HEK293 (cell line): ENCODE measurements around the gene CXCR4.

Source experiments
- CTCF ChIA-PET: fragments of 350-600 bp; formaldehyde crosslinking; extraction: SDS; loops from one replicate; lab custom pipeline; 2021; ENCODE audit warnings: antibody characterized with exemption; lab: Yijun Ruan, JAX
- POLR2A ChIA-PET: fragments of 300-600 bp; formaldehyde crosslinking; extraction: SDS; loops from one replicate; lab custom pipeline; 2020; ENCODE audit warnings: antibody characterized with exemption, inconsistent platforms; lab: Yijun Ruan, JAX
- H3K27ac ChIP-seq: fragments of 200-500 bp; sonication (Bioruptor generic); 2 replicates; pipeline ENCODE4 v1.5.1; 2014; ENCODE audit warnings: low read depth, low read length, control low read depth, inconsistent platforms; ENCODE audit errors: extremely low read depth
- H3K36me3 ChIP-seq, 2 experiments: fragments of 200-500 bp in 1 of 2; sonication (Bioruptor generic) in 1 of 2; 1 replicate in 1 of 2; 2 replicates in 1 of 2; pipeline ENCODE4 v1.5.1; 2014 to 2017; ENCODE audit warnings: inconsistent platforms in 2 of 2, low read length in 2 of 2; ENCODE audit not compliant: control insufficient read depth in 2 of 2, insufficient read depth in 1 of 2
- H3K4me1 ChIP-seq: fragments of 200-500 bp; sonication (Bioruptor generic); 2 replicates; pipeline ENCODE4 v1.5.1; 2014; ENCODE audit warnings: mild to moderate bottlenecking, low read length, inconsistent platforms; ENCODE audit not compliant: control insufficient read depth, insufficient read depth
- H3K4me3 ChIP-seq: 2 replicates; pipeline ENCODE4 v1.5.1; 2011; ENCODE audit warnings: low read depth, mild to moderate bottlenecking, control low read depth, low read length, moderate library complexity
- H3K9me3 ChIP-seq: fragments of 200-500 bp; sonication (Bioruptor generic); 2 replicates; pipeline ENCODE4 v1.5.1; 2014; ENCODE audit warnings: low read depth, low read length, inconsistent platforms; ENCODE audit not compliant: control insufficient read depth, insufficient read depth
- EGR2 ChIP-seq: fragments of 450-650 bp; formaldehyde crosslinking; IDR thresholded peaks from 2 replicates; pipeline ENCODE4 v1.5.1; 2016; ENCODE audit warnings: low read depth, missing biosample characterization, missing genetic modification characterization
- GLI2 ChIP-seq: fragments of 450-650 bp; formaldehyde crosslinking; IDR thresholded peaks from 2 replicates; pipeline ENCODE4; 2017; ENCODE audit warnings: missing biosample characterization, missing genetic modification characterization, low read depth, borderline replicate concordance
- KLF1 ChIP-seq: fragments of 450-650 bp; formaldehyde crosslinking; IDR thresholded peaks from 2 replicates; pipeline ENCODE4 v1.5.1; 2016; ENCODE audit warnings: missing biosample characterization, missing genetic modification characterization
- KLF7 ChIP-seq: fragments of 450-650 bp; formaldehyde crosslinking; IDR thresholded peaks from 2 replicates; pipeline ENCODE4 v1.5.1; 2016; ENCODE audit warnings: missing biosample characterization, missing genetic modification characterization, borderline replicate concordance
- PRDM1 ChIP-seq: fragments of 450-650 bp; formaldehyde crosslinking; IDR thresholded peaks from 2 replicates; pipeline ENCODE4; 2016; ENCODE audit warnings: missing biosample characterization, missing genetic modification characterization
- ZNF10 ChIP-seq: fragments of 450-650 bp; formaldehyde crosslinking; IDR thresholded peaks from 2 replicates; pipeline ENCODE4 v1.5.1; 2017; ENCODE audit warnings: missing biosample characterization, missing genetic modification characterization
- ZNF112 ChIP-seq: fragments of 450-650 bp; formaldehyde crosslinking; IDR thresholded peaks from 2 replicates; pipeline ENCODE4 v1.5.0; 2017; ENCODE audit warnings: missing biosample characterization, missing genetic modification characterization
- ZNF114 ChIP-seq: fragments of 450-650 bp; formaldehyde crosslinking; IDR thresholded peaks from 2 replicates; pipeline ENCODE4 v1.5.0; 2017; ENCODE audit warnings: missing biosample characterization, missing genetic modification characterization
- ZNF132 ChIP-seq: fragments of 450-650 bp; formaldehyde crosslinking; IDR thresholded peaks from 2 replicates; pipeline ENCODE4 v1.5.1; 2017; ENCODE audit warnings: missing biosample characterization, missing genetic modification characterization, borderline replicate concordance
- ZNF133 ChIP-seq: fragments of 450-650 bp; formaldehyde crosslinking; IDR thresholded peaks from 2 replicates; pipeline ENCODE4 v1.5.1; 2016; ENCODE audit warnings: missing biosample characterization, missing genetic modification characterization
- ZNF16 ChIP-seq: fragments of 450-650 bp; formaldehyde crosslinking; IDR thresholded peaks from 2 replicates; pipeline ENCODE4 v1.5.1; 2016; ENCODE audit warnings: low read depth, missing biosample characterization, missing genetic modification characterization
- ZNF416 ChIP-seq: fragments of 450-650 bp; formaldehyde crosslinking; IDR thresholded peaks from 2 replicates; pipeline ENCODE4 v1.5.1; 2016; ENCODE audit warnings: missing biosample characterization, missing genetic modification characterization
- ZNF423 ChIP-seq: fragments of 450-650 bp; formaldehyde crosslinking; IDR thresholded peaks from 2 replicates; pipeline ENCODE4 v1.5.1; 2016; ENCODE audit warnings: missing biosample characterization, missing genetic modification characterization
- ZNF510 ChIP-seq: fragments of 450-650 bp; formaldehyde crosslinking; IDR thresholded peaks from 2 replicates; pipeline ENCODE4 v1.5.1; 2018; ENCODE audit warnings: mild to moderate bottlenecking, missing genetic modification characterization, missing biosample characterization; ENCODE audit not compliant: insufficient replicate concordance
- ZNF529 ChIP-seq: fragments of 450-650 bp; formaldehyde crosslinking; IDR thresholded peaks from 2 replicates; pipeline ENCODE4 v1.5.1; 2017; ENCODE audit warnings: missing genetic modification characterization, missing biosample characterization; ENCODE audit not compliant: insufficient replicate concordance
- ZNF561 ChIP-seq: fragments of 450-650 bp; IDR thresholded peaks from 2 replicates; pipeline ENCODE4 v1.5.1; 2018; ENCODE audit warnings: missing biosample characterization, missing genetic modification characterization, borderline replicate concordance
- ZNF701 ChIP-seq: fragments of 450-650 bp; formaldehyde crosslinking; IDR thresholded peaks from 2 replicates; pipeline ENCODE4 v1.5.1; 2016; ENCODE audit warnings: missing biosample characterization, missing genetic modification characterization
- ZNF792 ChIP-seq: fragments of 450-650 bp; formaldehyde crosslinking; IDR thresholded peaks from 2 replicates; pipeline ENCODE4 v1.5.1; 2016; ENCODE audit warnings: missing biosample characterization, missing genetic modification characterization
- TF ChIP-seq, protein P1 (sequence below): fragments of 450-650 bp; formaldehyde crosslinking; IDR thresholded peaks from 2 replicates; pipeline ENCODE4 v1.5.1; 2016; ENCODE audit warnings: missing biosample characterization, missing genetic modification characterization, borderline replicate concordance
- TF ChIP-seq, protein P2 (sequence below): sonication (generic); formaldehyde crosslinking; IDR thresholded peaks from 2 replicates; pipeline ENCODE4 v1.8.1; 2022; ENCODE audit warnings: mild to moderate bottlenecking, moderate library complexity, missing genetic modification reagents
- TF ChIP-seq, protein P3 (sequence below): fragments of 450-650 bp; formaldehyde crosslinking; IDR thresholded peaks from 2 replicates; pipeline ENCODE4 v1.5.1; 2016; ENCODE audit warnings: missing biosample characterization, missing genetic modification characterization
- TF ChIP-seq, protein P4 (sequence below): fragments of 450-650 bp; formaldehyde crosslinking; IDR thresholded peaks from 2 replicates; pipeline ENCODE4 v1.5.1; 2017; ENCODE audit warnings: missing biosample characterization, missing genetic modification characterization

CXCR4 gene

DNA sequence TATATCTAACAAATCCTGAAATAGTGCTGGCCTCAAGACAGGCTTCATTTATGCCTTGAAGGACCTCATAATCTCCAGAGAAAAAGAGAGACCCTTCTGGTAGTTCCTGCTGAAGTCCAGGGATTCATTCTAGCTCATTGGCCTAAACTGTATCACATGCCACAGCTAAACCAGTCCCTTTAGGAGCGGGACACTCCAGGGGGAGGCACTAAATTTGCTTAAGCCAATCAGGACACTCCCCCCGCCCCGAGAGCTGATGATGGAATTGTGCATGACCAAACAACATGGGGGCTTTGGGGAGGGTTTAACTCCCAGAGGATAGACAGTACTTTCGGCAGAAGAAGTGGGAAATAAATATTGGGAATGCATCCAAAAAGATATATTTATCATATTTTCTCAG is 36.4 kb upstream of the CXCR4 start:
- ChIA-PET POLR2A (no interaction called here), CTCF (no interaction called here)
- no peaks in the 10 kb centered on the region for H3K9me3 ChIP-seq
- H3K4me1 ChIP-seq: no peaks in the 10 kb centered on the region
- no peak for TF ChIP-seq GLI2 (tag by site-specific recombination)
- TF ChIP-seq ZNF16 (tag by site-specific recombination): no peak
- no peak for TF ChIP-seq ZNF114 (tag by site-specific recombination)
- TF ChIP-seq KLF1 (tag by site-specific recombination): no peak
- TF ChIP-seq EGR2 (tag by site-specific recombination): no peak
- TF ChIP-seq ZNF112 (tag by site-specific recombination): no peak
- TF ChIP-seq PRDM1 (tag by site-specific recombination): no peak
- TF ChIP-seq KLF7 (tag by site-specific recombination): no peak
- TF ChIP-seq ZNF132 (tag by site-specific recombination): no peak
- no peak for TF ChIP-seq ZNF416 (tag by site-specific recombination)
- no peaks in the 10 kb centered on the region for H3K36me3 ChIP-seq
- no peak overlapping the region for H3K4me3 ChIP-seq
- H3K27ac ChIP-seq: no peak overlapping the region

DNA sequence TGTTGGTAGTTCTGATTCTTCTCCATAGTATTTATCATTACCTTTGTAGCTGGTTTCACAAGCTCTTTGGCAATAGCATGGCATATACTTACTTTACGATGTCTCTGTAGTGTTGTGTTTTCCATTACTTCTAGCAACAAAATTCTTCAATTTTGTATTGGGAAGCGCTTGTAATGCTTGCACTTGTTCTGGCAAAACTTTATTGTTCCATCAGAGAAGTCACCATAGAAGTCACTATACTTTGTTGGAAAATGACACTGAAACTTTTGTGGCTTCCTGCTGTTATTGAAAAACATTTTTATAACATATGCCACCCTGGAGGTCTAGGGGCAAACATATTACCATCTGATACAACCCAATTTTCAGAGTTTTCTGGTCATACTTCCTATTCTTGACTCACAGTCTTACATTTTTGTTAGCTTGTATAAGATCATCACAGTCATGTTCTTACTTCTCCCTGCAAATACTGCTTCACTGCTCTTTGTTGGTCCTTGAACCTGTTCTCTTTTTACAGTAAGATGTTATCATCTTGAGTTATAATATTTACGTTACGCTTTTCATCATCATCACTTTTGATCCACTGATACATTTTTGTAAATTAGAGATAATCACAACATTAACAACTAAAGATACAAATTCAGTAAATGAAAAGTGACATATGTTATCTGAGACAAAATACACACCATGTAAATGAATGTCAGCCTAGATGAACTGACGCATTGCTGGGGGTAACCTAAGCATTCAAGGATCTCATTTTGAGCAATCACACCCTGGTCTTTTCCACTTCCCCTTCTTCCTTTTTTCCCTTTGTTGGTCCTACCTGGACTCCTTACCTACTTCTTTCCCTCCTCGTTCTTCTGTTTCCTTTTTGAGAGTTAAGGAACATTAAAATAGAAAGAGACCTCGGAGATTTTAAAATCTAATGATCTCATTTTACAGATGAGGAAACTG is 33.3 kb upstream of the CXCR4 start:
- no peaks in the 10 kb centered on the region for H3K36me3 ChIP-seq
- H3K27ac ChIP-seq: no peak overlapping the region
- ChIA-PET POLR2A (no interaction called here), CTCF (no interaction called here)
- no peak overlapping the region for H3K4me3 ChIP-seq
- no peaks in the 10 kb centered on the region for H3K4me1 ChIP-seq
- no peaks in the 10 kb centered on the region for H3K9me3 ChIP-seq
- TF ChIP-seq, protein P1, sequence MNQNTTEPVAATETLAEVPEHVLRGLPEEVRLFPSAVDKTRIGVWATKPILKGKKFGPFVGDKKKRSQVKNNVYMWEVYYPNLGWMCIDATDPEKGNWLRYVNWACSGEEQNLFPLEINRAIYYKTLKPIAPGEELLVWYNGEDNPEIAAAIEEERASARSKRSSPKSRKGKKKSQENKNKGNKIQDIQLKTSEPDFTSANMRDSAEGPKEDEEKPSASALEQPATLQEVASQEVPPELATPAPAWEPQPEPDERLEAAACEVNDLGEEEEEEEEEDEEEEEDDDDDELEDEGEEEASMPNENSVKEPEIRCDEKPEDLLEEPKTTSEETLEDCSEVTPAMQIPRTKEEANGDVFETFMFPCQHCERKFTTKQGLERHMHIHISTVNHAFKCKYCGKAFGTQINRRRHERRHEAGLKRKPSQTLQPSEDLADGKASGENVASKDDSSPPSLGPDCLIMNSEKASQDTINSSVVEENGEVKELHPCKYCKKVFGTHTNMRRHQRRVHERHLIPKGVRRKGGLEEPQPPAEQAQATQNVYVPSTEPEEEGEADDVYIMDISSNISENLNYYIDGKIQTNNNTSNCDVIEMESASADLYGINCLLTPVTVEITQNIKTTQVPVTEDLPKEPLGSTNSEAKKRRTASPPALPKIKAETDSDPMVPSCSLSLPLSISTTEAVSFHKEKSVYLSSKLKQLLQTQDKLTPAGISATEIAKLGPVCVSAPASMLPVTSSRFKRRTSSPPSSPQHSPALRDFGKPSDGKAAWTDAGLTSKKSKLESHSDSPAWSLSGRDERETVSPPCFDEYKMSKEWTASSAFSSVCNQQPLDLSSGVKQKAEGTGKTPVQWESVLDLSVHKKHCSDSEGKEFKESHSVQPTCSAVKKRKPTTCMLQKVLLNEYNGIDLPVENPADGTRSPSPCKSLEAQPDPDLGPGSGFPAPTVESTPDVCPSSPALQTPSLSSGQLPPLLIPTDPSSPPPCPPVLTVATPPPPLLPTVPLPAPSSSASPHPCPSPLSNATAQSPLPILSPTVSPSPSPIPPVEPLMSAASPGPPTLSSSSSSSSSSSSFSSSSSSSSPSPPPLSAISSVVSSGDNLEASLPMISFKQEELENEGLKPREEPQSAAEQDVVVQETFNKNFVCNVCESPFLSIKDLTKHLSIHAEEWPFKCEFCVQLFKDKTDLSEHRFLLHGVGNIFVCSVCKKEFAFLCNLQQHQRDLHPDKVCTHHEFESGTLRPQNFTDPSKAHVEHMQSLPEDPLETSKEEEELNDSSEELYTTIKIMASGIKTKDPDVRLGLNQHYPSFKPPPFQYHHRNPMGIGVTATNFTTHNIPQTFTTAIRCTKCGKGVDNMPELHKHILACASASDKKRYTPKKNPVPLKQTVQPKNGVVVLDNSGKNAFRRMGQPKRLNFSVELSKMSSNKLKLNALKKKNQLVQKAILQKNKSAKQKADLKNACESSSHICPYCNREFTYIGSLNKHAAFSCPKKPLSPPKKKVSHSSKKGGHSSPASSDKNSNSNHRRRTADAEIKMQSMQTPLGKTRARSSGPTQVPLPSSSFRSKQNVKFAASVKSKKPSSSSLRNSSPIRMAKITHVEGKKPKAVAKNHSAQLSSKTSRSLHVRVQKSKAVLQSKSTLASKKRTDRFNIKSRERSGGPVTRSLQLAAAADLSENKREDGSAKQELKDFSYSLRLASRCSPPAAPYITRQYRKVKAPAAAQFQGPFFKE (tag by site-specific recombination): no peak
- TF ChIP-seq ZNF561 (tag by site-specific recombination): no peak
- no peak for TF ChIP-seq ZNF701 (tag by site-specific recombination)
- no peak for TF ChIP-seq ZNF10 (tag by site-specific recombination)
- no peak for TF ChIP-seq ZNF792 (tag by site-specific recombination)
- TF ChIP-seq, protein P2, sequence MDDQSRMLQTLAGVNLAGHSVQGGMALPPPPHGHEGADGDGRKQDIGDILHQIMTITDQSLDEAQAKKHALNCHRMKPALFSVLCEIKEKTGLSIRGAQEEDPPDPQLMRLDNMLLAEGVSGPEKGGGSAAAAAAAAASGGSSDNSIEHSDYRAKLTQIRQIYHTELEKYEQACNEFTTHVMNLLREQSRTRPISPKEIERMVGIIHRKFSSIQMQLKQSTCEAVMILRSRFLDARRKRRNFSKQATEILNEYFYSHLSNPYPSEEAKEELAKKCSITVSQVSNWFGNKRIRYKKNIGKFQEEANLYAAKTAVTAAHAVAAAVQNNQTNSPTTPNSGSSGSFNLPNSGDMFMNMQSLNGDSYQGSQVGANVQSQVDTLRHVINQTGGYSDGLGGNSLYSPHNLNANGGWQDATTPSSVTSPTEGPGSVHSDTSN: no peak
- TF ChIP-seq ZNF529 (tag by site-specific recombination): no peak
- no peak for TF ChIP-seq ZNF423 (tag by site-specific recombination)
- TF ChIP-seq ZNF133: no peak
- TF ChIP-seq, protein P3, sequence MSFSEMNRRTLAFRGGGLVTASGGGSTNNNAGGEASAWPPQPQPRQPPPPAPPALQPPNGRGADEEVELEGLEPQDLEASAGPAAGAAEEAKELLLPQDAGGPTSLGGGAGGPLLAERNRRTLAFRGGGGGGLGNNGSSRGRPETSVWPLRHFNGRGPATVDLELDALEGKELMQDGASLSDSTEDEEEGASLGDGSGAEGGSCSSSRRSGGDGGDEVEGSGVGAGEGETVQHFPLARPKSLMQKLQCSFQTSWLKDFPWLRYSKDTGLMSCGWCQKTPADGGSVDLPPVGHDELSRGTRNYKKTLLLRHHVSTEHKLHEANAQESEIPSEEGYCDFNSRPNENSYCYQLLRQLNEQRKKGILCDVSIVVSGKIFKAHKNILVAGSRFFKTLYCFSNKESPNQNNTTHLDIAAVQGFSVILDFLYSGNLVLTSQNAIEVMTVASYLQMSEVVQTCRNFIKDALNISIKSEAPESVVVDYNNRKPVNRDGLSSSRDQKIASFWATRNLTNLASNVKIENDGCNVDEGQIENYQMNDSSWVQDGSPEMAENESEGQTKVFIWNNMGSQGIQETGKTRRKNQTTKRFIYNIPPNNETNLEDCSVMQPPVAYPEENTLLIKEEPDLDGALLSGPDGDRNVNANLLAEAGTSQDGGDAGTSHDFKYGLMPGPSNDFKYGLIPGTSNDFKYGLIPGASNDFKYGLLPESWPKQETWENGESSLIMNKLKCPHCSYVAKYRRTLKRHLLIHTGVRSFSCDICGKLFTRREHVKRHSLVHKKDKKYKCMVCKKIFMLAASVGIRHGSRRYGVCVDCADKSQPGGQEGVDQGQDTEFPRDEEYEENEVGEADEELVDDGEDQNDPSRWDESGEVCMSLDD (tag by site-specific recombination): no peak
- TF ChIP-seq ZNF510 (tag by site-specific recombination): no peak
- TF ChIP-seq, protein P4, sequence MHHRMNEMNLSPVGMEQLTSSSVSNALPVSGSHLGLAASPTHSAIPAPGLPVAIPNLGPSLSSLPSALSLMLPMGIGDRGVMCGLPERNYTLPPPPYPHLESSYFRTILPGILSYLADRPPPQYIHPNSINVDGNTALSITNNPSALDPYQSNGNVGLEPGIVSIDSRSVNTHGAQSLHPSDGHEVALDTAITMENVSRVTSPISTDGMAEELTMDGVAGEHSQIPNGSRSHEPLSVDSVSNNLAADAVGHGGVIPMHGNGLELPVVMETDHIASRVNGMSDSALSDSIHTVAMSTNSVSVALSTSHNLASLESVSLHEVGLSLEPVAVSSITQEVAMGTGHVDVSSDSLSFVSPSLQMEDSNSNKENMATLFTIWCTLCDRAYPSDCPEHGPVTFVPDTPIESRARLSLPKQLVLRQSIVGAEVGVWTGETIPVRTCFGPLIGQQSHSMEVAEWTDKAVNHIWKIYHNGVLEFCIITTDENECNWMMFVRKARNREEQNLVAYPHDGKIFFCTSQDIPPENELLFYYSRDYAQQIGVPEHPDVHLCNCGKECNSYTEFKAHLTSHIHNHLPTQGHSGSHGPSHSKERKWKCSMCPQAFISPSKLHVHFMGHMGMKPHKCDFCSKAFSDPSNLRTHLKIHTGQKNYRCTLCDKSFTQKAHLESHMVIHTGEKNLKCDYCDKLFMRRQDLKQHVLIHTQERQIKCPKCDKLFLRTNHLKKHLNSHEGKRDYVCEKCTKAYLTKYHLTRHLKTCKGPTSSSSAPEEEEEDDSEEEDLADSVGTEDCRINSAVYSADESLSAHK: no peak
